ENCODE measurements around the gene DHRS7B.
A peak's percentile ranks its signal among the peaks of the same experiment; 100 is the strongest.
"Not testable (repeated sequence)": the region's sequence is repeated elsewhere in the genome, so short reads cannot be mapped to it uniquely, and the experiment has no call there.

Gene DHRS7B, protein sequence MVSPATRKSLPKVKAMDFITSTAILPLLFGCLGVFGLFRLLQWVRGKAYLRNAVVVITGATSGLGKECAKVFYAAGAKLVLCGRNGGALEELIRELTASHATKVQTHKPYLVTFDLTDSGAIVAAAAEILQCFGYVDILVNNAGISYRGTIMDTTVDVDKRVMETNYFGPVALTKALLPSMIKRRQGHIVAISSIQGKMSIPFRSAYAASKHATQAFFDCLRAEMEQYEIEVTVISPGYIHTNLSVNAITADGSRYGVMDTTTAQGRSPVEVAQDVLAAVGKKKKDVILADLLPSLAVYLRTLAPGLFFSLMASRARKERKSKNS

DNA sequence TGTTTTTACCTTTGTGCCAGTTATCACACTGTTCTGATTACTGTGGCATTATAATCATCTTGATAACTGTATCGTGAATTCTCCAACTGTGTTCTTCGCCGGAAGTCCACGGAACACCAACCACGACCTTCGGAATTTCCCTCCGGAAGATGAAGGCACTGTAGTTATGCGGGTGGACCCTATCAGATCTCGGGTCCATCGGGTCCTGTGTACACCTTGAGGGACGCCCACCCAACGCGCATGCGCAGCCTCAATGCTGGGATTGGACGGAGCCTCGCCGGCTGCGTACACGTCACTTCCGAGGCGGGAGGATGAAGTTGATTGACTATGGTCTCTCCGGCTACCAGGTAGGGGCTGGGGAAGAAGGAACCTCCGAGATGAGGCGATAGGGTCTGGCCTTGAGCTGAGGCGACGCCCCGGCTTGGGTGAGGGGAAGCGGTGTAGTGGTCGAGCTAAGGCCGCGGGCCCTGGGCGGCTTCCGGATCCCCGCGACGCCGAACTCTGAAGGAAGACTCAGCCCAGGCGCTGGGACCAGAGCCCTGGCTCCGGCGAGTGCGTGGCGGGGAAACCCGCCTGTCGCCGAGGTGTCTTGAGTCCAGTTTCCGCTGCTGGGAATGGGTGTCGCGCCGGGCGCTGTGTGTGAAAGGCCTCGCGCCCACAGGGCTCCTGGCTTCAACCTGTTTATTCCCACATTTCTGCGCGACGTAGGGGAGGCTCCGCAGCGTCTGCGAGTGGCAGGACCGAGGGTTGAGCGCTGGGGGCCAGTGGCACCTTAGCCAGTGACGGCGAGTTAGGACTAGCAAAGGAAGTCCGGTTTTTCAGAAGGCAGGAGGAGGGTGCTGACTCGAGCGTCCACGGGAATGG is at the start of gene DHRS7B:
TSS of gene DHRS7B (plus strand) at position 320 of the 864 bp plus-strand sequence. CDS start at position 328, 8 bp downstream.
- TF ChIP-seq, protein P1, sequence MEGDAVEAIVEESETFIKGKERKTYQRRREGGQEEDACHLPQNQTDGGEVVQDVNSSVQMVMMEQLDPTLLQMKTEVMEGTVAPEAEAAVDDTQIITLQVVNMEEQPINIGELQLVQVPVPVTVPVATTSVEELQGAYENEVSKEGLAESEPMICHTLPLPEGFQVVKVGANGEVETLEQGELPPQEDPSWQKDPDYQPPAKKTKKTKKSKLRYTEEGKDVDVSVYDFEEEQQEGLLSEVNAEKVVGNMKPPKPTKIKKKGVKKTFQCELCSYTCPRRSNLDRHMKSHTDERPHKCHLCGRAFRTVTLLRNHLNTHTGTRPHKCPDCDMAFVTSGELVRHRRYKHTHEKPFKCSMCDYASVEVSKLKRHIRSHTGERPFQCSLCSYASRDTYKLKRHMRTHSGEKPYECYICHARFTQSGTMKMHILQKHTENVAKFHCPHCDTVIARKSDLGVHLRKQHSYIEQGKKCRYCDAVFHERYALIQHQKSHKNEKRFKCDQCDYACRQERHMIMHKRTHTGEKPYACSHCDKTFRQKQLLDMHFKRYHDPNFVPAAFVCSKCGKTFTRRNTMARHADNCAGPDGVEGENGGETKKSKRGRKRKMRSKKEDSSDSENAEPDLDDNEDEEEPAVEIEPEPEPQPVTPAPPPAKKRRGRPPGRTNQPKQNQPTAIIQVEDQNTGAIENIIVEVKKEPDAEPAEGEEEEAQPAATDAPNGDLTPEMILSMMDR (IDR thresholded peaks at IDR 0.05; ENCODE audit: low read depth, low read length, missing control alignments): peak; percentile 12
- DNase-seq (ENCODE audit: low read depth): peak; percentile 90

DNA sequence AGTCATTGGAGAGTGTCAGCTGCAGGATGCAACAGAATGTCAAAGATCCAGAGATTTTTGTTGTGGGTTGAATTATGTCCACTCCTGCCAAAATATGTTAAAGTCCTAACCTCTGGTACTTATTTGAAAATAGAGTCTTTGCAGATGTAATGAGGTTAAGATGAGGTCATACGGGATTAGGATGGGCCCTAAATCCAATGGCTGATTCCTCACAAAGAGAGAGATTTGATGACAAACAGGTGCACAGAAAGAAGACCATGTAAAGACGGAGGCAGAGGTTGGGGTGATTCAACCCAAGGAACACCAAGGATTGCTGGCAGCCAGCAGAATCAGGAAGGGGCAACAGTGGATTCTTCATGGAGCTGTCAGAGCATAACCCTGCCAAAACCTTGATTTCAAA is 49.5 kb upstream of the DHRS7B start:
- H3K4me3 ChIP-seq (ENCODE audit: low read depth, low read length): no peak overlapping the region
- no peak for DNase-seq (ENCODE audit: low read depth)
- TF ChIP-seq, protein P1 (IDR thresholded peaks at IDR 0.05; ENCODE audit: low read depth, low read length, missing control alignments): no peak

More for the DNA sequence above, at the start of gene DHRS7B:
- H3K4me3 ChIP-seq (ENCODE audit: low read depth, low read length): peak within 1 kb of the TSS; percentile 98

- no peak overlapping the region for H3K4me3 ChIP-seq (ENCODE audit: low read depth, low read length)
- TF ChIP-seq, protein P1 (IDR thresholded peaks at IDR 0.05; ENCODE audit: low read depth, low read length, missing control alignments): no peak
- no peak for DNase-seq (ENCODE audit: low read depth)
Measured at GRCh38 chr17:21078016-21078780, 48.6 kb upstream of the DHRS7B start.

- no peak for DNase-seq (ENCODE audit: low read depth)
- TF ChIP-seq, protein P1 (IDR thresholded peaks at IDR 0.05; ENCODE audit: low read depth, low read length, missing control alignments): no peak
- H3K4me3 ChIP-seq (ENCODE audit: low read depth, low read length): no peak overlapping the region
Measured at GRCh38 chr17:21079196-21079595, 47.6 kb upstream of the DHRS7B start.

GRCh38 chr17:21082001-21082436 is 44.7 kb upstream of the DHRS7B start:
- TF ChIP-seq, protein P1 (IDR thresholded peaks at IDR 0.05; ENCODE audit: low read depth, low read length, missing control alignments): no peak
- DNase-seq (ENCODE audit: low read depth): no peak
- no peak overlapping the region for H3K4me3 ChIP-seq (ENCODE audit: low read depth, low read length)

- not testable (repeated sequence) for DNase-seq (ENCODE audit: low read depth); H3K4me3 ChIP-seq (ENCODE audit: low read depth, low read length)
Measured at GRCh38 chr17:21085280-21085679, 41.5 kb upstream of the DHRS7B start.

DNA sequence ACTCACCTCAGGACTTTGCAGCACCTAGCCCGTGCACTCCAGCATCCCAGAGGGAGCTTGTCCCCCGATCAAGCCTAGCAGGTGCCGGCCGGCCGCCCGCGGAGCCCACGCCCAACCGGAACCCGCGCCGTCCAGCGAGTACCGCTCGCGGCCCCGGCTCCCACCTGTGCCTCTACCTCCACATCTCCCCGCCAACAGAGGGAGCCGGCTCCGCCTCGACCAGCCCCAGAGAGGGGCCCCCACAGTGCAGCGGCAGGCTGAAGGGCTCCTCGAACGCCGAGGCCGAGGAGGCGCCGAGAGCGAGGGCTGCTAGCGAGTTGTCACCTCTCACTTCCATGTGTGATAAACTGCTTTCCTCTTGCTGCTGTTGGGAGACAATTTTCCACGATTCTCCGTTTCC is 41.1 kb upstream of the DHRS7B start:
- no peak for DNase-seq (ENCODE audit: low read depth)
- TF ChIP-seq, protein P1 (IDR thresholded peaks at IDR 0.05; ENCODE audit: low read depth, low read length, missing control alignments): no peak
- H3K4me3 ChIP-seq (ENCODE audit: low read depth, low read length): no peak overlapping the region
